GM12873 (cell line): ENCODE measurements around the gene GPR87.

Experiments
- CTCF ChIP-seq: IDR thresholded peaks from 2 replicates; pipeline ENCODE4 v1.5.1; 2012; ENCODE audit warnings: low read depth, mild to moderate bottlenecking, moderate library complexity, low read length, control low read depth; ENCODE audit not compliant: insufficient read depth; ENCODE audit errors: missing control alignments

Gene GPR87, protein sequence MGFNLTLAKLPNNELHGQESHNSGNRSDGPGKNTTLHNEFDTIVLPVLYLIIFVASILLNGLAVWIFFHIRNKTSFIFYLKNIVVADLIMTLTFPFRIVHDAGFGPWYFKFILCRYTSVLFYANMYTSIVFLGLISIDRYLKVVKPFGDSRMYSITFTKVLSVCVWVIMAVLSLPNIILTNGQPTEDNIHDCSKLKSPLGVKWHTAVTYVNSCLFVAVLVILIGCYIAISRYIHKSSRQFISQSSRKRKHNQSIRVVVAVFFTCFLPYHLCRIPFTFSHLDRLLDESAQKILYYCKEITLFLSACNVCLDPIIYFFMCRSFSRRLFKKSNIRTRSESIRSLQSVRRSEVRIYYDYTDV

GRCh38 chr3:151316267-151316991 lies at the start of gene GPR87:
Gene GPR87 (minus strand): TSS chr3:151316820. CDS start chr3:151300100, 16,720 bp downstream.
- TF ChIP-seq CTCF = no peak

DNA sequence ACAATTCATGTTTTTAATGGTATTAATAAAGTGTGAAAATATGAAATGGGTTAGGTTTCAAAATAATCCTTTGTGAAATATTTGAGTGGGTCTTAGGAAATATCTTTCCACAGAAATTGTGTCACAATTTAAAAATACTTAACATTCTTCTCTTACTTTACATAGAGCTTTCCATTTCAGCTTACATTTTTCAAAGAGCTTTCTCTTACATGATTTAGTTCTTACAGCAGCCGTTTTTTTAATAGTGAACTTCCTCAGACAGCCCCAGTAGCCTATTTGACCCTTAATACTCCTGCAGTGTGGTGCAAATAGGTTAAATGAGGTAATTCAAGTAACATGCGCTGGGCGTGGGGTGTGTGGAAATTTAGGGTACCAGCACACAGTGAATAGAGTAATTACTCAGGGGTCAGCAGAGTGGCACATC lies 46.1 kb upstream of the GPR87 start:
- no peak for TF ChIP-seq CTCF

DNA sequence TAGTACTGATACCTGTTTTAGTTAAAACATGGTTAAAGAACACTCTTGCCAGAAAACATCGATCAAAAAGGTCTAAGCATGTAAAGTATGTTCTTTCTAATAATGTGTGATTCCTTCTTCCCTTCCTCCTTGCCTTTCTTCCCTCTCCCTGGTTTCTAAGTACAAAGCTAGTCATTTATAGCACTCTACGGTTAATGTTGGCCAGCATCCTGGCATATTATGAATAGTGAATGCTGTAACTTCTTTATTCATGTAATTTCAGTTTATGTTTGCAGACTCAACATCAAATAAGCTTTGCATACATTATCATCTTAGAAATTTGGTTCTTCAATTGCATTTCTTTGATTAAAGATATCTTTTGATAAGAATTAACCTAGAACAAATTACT lies 40.8 kb upstream of the GPR87 start:
- TF ChIP-seq CTCF = no peak

DNA sequence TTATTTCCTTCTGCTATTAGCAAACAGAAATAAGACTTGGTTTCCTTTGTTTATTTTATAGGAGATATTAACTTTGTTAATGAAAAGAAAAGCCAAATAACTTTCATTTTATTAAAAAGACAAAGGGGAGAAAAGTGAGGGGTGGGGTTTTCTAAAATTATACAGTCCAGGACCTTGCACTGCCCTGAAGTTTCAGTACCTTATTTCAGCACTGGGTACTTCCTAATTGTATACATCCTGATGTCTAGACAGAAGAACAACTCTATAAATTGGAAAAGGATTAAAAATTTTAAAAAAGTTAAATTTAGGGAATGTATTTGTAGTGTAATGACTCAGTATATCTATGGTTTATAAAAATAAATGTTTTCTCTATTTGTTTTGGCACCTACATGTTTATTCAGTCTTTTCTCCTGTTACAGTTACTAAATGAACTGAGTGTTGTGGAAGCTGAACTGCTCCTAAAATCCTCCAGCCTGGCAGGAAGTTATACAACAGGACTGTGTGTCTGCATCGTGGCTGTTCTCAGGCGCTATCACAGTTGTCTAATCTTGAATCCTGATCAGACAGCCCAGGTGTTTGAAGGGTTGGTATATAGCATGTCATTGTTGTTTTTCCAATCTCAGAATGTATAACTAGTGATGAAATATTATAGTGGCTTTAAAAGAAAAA lies 40.3 kb upstream of the GPR87 start:
- TF ChIP-seq CTCF = no peak

- TF ChIP-seq CTCF = no peak
Observed at GRCh38 chr3:151351648-151352047, 35.0 kb upstream of the GPR87 start.

DNA sequence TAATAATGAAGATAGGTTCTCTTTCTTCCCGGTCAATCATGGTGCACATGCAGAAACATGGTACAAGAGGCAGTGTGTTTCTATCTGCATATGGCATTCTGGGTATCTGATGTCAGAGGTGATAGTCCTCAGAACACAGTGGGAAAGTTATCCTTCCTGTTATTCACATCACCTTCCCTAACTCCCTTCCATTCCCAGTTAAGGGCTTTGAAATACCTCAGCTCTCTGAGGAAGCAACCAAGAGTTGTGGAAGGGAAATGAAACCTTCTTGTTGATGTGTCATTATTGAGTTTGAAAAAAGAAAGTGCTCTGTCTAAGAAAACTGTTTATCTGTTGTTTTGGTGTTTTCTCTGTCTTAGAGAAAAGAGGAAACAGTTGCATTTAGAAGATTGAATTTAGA lies 34.6 kb upstream of the GPR87 start:
- TF ChIP-seq CTCF = no peak

DNA sequence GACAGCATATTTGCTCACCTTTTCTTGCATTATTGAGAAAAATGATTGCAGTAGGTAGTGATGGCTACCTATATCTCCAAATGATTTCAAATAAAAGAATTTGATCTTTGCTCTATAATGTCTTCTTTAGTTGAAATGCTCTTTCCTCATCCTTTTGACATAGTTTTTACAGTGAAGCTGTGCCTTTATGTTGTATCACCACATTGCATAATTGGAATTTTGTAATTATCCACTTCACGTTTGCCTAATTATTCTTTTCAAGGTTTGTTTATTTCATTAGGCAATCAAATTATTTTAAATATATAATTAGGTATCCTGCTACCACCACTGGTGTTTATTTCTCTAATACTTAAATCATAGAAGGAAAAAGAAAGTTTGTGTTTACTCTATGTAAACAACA lies 34.0 kb upstream of the GPR87 start:
- TF ChIP-seq CTCF = no peak
